Endodermal cell (in vitro differentiated cells): ENCODE data around the gene NSMCE1. TPM values are rescaled to one million over a fixed set of nuclear protein-coding genes. Genes with fewer than 3 reads are reported as not detected.

Experiments
- DNase-seq: peaks from one replicate; pipeline ENCODE4 v3.0.0-alpha.2; 2017
- H3K27ac ChIP-seq: 2 replicates; pipeline ENCODE4 v1.5.1; 2013; ENCODE audit warnings: mild to moderate bottlenecking, low read depth, low read length, moderate library complexity
- H3K27me3 ChIP-seq: 2 replicates; pipeline ENCODE4 v1.6.1; 2013; ENCODE audit warnings: mild to moderate bottlenecking, low read length, moderate library complexity; ENCODE audit not compliant: insufficient read depth, control insufficient read depth, poor library complexity, severe bottlenecking
- H3K36me3 ChIP-seq: 2 replicates; pipeline ENCODE4 v1.7.0; 2013; ENCODE audit warnings: mild to moderate bottlenecking, low read length, moderate library complexity; ENCODE audit not compliant: control insufficient read depth, insufficient read depth
- H3K4me1 ChIP-seq: one replicate; pipeline ENCODE4 v1.7.0; 2013; ENCODE audit warnings: low read length; ENCODE audit not compliant: control insufficient read depth, insufficient read depth
- H3K4me3 ChIP-seq: 2 replicates; pipeline ENCODE4 v1.5.1; 2013; ENCODE audit warnings: mild to moderate bottlenecking, low read length, moderate library complexity
- H3K9ac ChIP-seq: 2 replicates; pipeline ENCODE4 v1.6.1; 2013; ENCODE audit warnings: mild to moderate bottlenecking, low read length, moderate library complexity; ENCODE audit not compliant: poor library complexity, severe bottlenecking; ENCODE audit errors: extremely low read depth
- H3K9me3 ChIP-seq: 2 replicates; pipeline ENCODE4 v1.6.1; 2013; ENCODE audit warnings: mild to moderate bottlenecking, low read length, moderate library complexity; ENCODE audit not compliant: control insufficient read depth
- H3K27ac Mint-ChIP-seq: 2 replicates; pipeline ENCODE4 v1.8.0; 2020; ENCODE audit warnings: mixed read lengths
- H3K27me3 Mint-ChIP-seq: 2 replicates; pipeline ENCODE4 v1.8.0; 2021; ENCODE audit warnings: mild to moderate bottlenecking, mixed read lengths; ENCODE audit not compliant: insufficient read depth
- H3K36me3 Mint-ChIP-seq: 2 replicates; pipeline ENCODE4 v1.8.0; 2020; ENCODE audit warnings: low read depth, mixed read lengths
- H3K4me1 Mint-ChIP-seq: 2 replicates; pipeline ENCODE4 v1.8.0; 2020; ENCODE audit warnings: mixed read lengths
- H3K4me3 Mint-ChIP-seq: 2 replicates; pipeline ENCODE4 v1.8.0; 2020; ENCODE audit warnings: mild to moderate bottlenecking, moderate library complexity, mixed read lengths
- H3K9me3 Mint-ChIP-seq: 2 replicates; pipeline ENCODE4 v1.8.0; 2020; ENCODE audit warnings: mild to moderate bottlenecking, mixed read lengths
- WGBS, 2 experiments: methylation state at CpG; one replicate each; pipeline versions ENCODE4 v1.1.5 to v1.1.7; 2013; ENCODE audit warnings: missing lambda C conversion rate in 2 of 2, mixed read lengths in 1 of 2; ENCODE audit not compliant: insufficient coverage in 1 of 2, insufficient read length in 1 of 2; 5-methylcytosine and 5-hydroxymethylcytosine counted together
- total RNA-seq, 2 donors: library from RNA; stranded (reverse); fragmentation: NEBNext Ultra II Directional in 1 of 2; extraction: Animal tissue kit (Norgen Biotek cat#: 25700) in 1 of 2; gene quantifications; 2 replicates in 1 of 2; 3 replicates in 1 of 2; pipeline ENCODE4 v1.2.1, GENCODE V29; 2021
- TF ChIP-seq, protein P1 (sequence below): fragments of 200-600 bp; sonication (generic); conservative IDR thresholded peaks from 2 replicates; pipeline ENCODE4 v1.5.0; 2021; ENCODE audit warnings: antibody characterized with exemption, mild to moderate bottlenecking

The NSMCE1 gene
- total RNA-seq, 2 donors from 2014 or later, result 22.3 to 22.4 TPM

DNA sequence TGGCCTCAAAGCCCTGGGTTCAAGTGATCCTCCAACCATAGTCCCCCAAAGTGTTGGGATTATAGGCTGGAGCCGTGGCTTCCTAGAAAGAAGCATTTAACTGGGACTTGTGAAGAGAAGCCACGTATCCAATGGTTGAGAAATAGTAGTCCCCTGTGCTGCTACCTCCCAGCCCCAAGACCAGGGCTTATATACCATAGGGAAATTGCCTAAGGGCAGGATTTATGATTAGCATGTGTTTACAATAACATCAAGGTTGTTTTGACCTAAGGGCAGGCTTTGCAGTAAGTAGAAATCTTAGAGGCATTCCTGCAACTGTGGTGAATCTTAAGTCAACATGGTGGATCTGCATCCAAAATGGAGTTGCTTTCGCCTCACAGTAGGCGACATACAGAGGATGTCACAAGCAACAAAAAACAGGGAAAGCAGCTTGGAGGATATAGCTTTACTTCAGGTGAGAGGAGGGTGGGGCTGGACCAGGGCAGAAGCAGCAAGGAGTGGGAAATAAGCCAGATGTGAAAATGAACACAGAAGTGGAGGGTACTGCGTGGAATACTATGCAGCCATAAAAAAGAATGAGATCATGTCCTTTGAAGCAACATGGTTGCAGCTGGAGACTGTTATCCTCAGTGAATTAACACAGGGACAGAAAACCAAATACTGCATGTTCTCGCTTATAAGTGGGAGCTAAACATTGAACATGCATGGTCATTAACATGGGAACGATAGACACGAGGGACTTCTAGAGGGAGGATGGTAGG lies 18.7 kb upstream of the NSMCE1 start:
- TF ChIP-seq, protein P1, sequence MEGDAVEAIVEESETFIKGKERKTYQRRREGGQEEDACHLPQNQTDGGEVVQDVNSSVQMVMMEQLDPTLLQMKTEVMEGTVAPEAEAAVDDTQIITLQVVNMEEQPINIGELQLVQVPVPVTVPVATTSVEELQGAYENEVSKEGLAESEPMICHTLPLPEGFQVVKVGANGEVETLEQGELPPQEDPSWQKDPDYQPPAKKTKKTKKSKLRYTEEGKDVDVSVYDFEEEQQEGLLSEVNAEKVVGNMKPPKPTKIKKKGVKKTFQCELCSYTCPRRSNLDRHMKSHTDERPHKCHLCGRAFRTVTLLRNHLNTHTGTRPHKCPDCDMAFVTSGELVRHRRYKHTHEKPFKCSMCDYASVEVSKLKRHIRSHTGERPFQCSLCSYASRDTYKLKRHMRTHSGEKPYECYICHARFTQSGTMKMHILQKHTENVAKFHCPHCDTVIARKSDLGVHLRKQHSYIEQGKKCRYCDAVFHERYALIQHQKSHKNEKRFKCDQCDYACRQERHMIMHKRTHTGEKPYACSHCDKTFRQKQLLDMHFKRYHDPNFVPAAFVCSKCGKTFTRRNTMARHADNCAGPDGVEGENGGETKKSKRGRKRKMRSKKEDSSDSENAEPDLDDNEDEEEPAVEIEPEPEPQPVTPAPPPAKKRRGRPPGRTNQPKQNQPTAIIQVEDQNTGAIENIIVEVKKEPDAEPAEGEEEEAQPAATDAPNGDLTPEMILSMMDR, result no peak
- no peaks in the 10 kb centered on the region for H3K9me3 Mint-ChIP-seq
- no peak overlapping the region for H3K4me3 Mint-ChIP-seq
- H3K4me3 ChIP-seq, result no peak overlapping the region
- no peaks in the 10 kb centered on the region for H3K27me3 ChIP-seq
- WGBS, 2 experiments, result 95 to 96% methylated on average over 7 to 8 of the region's 8 CpGs
- no peaks in the 10 kb centered on the region for H3K4me1 ChIP-seq
- no peak for DNase-seq
- H3K9me3 ChIP-seq, result no peaks in the 10 kb centered on the region
- no peaks in the 10 kb centered on the region for H3K36me3 ChIP-seq
- H3K27ac ChIP-seq, result no peak overlapping the region
- H3K27ac Mint-ChIP-seq, result no peak overlapping the region
- no peaks in the 10 kb centered on the region for H3K36me3 Mint-ChIP-seq
- no peaks in the 10 kb centered on the region for H3K27me3 Mint-ChIP-seq
- H3K9ac ChIP-seq, result no peak overlapping the region
- no peaks in the 10 kb centered on the region for H3K4me1 Mint-ChIP-seq

DNA sequence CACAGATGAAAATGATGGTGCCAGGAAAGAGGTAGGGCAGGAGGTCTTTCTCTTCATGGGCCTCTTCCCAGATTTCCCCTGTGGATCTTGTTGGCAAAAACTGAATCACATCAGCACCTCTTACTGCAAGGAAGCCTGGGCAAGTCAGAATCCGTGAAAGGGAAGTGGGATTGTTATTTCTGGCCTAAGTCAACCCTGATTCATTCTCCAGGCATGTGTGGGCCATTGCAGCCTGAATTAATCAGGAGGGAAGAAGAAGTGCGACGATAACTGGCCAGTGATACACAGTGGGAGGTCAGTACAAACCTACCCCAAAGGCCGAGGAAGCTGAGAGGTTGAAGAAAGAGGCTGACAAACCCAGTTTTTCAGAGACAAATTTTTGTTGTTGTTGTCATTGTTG lies 17.9 kb upstream of the NSMCE1 start:
- WGBS, 2 experiments, result 80 to 87% methylated on average over 4 of the region's 4 CpGs
- H3K9me3 ChIP-seq, result no peaks in the 10 kb centered on the region

DNA sequence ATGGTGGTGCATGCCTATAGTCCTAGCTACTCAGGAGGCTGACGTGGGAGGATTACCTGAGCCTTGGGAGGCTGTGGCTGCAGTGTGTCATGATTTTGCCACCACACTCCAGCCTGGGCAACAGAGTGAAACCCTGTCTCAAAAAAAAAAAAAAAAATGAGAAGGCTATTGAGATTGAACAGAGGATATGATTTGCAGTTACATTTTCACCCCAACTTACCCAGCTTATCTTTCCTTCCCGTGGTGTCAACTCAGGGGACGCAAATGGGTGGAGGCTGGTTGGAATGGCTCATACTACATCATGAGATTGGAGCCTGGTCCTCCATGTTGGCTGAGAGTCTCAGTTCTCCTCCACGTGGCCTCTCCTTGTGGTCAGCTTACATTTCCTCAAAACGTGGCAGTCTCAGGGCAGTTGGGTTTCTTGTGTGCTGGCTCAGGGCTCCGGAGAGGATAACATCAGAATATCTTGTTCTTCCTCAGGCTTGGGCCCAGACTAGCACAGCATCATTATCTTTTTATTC lies 17.2 kb upstream of the NSMCE1 start:
- Histone ChIP-seq H3K36me3 (no peaks in the 10 kb centered on the region), H3K4me1 (peaks cover 4% of the 10 kb centered on the region), H3K9ac (no peak overlapping the region), H3K9me3 (no peaks in the 10 kb centered on the region), H3K27ac (no peak overlapping the region), H3K4me3 (no peak overlapping the region), H3K27me3 (no peaks in the 10 kb centered on the region)
- H3K9me3 Mint-ChIP-seq, result no peaks in the 10 kb centered on the region
- no peaks in the 10 kb centered on the region for H3K36me3 Mint-ChIP-seq
- no peak overlapping the region for H3K4me3 Mint-ChIP-seq
- 92 to 94% methylated on average over 5 to 6 of the region's 6 CpGs for WGBS, 2 experiments
- no peak for DNase-seq
- H3K27ac Mint-ChIP-seq, result no peak overlapping the region
- H3K4me1 Mint-ChIP-seq, result peaks cover 10% of the 10 kb centered on the region
- TF ChIP-seq, protein P1, result no peak
- no peaks in the 10 kb centered on the region for H3K27me3 Mint-ChIP-seq

More for the DNA sequence above, 17.9 kb upstream of the NSMCE1 start:
- no peak overlapping the region for H3K27ac ChIP-seq
- DNase-seq, result no peak
- no peak overlapping the region for H3K27ac Mint-ChIP-seq
- H3K9ac ChIP-seq, result no peak overlapping the region
- no peaks in the 10 kb centered on the region for H3K9me3 Mint-ChIP-seq
- H3K4me1 Mint-ChIP-seq, result peaks cover 3% of the 10 kb centered on the region
- H3K4me3 ChIP-seq, result no peak overlapping the region
- no peaks in the 10 kb centered on the region for H3K36me3 Mint-ChIP-seq
- H3K27me3 ChIP-seq, result no peaks in the 10 kb centered on the region
- no peaks in the 10 kb centered on the region for H3K4me1 ChIP-seq
- H3K27me3 Mint-ChIP-seq, result no peaks in the 10 kb centered on the region
- no peak overlapping the region for H3K4me3 Mint-ChIP-seq
- TF ChIP-seq, protein P1, result no peak
- no peaks in the 10 kb centered on the region for H3K36me3 ChIP-seq
